Measurements from ENCODE around the gene SCN2A.
A peak's percentile ranks its signal among the peaks of the same experiment; 100 is the strongest.

Gene SCN2A

GRCh38 chr2:165239230-165239629 is at the start of gene SCN2A:
Gene SCN2A (plus strand): TSS chr2:165239414. CDS start chr2:165295824, 56,410 bp downstream.
- DNase-seq (ENCODE audit: low spot score), result peak; percentile 72

GRCh38 chr2:165191096-165191728 is 48.0 kb upstream of the SCN2A start:
- no peak for DNase-seq (ENCODE audit: low spot score)

GRCh38 chr2:165192729-165193128 is 46.5 kb upstream of the SCN2A start:
- no peak for DNase-seq (ENCODE audit: low spot score)

- no peak for DNase-seq (ENCODE audit: low spot score)
Observed at GRCh38 chr2:165193178-165193777, 45.9 kb upstream of the SCN2A start.

GRCh38 chr2:165196411-165196810 is 42.8 kb upstream of the SCN2A start:
- DNase-seq (ENCODE audit: low spot score), result no peak

- DNase-seq (ENCODE audit: low spot score), result no peak
Observed at GRCh38 chr2:165197346-165197745, 41.9 kb upstream of the SCN2A start.

GRCh38 chr2:165198181-165198580 is 41.0 kb upstream of the SCN2A start:
- DNase-seq (ENCODE audit: low spot score), result no peak

- DNase-seq (ENCODE audit: low spot score), result no peak
Observed at GRCh38 chr2:165202239-165202638, 37.0 kb upstream of the SCN2A start.

GRCh38 chr2:165203689-165204559 is 35.3 kb upstream of the SCN2A start, which contains the start of gene SCN3A:
Gene SCN3A (minus strand): TSS chr2:165204050. CDS start chr2:165176394, 27,656 bp downstream.
- DNase-seq (ENCODE audit: low spot score), result peak; percentile 64

GRCh38 chr2:165205865-165206264 is 33.3 kb upstream of the SCN2A start:
- no peak for DNase-seq (ENCODE audit: low spot score)

GRCh38 chr2:165208094-165208493 is 31.1 kb upstream of the SCN2A start:
- DNase-seq (ENCODE audit: low spot score), result no peak

- DNase-seq (ENCODE audit: low spot score), result no peak
Observed at GRCh38 chr2:165214093-165214492, 25.1 kb upstream of the SCN2A start.

GRCh38 chr2:165219481-165219880 is 19.7 kb upstream of the SCN2A start:
- DNase-seq (ENCODE audit: low spot score), result no peak

- DNase-seq (ENCODE audit: low spot score), result no peak
Observed at GRCh38 chr2:165224941-165225340, 14.3 kb upstream of the SCN2A start.

- DNase-seq (ENCODE audit: low spot score), result no peak
Observed at GRCh38 chr2:165227571-165227970, 11.6 kb upstream of the SCN2A start.

- no peak for DNase-seq (ENCODE audit: low spot score)
Observed at GRCh38 chr2:165237056-165237455, 2.2 kb upstream of the SCN2A start.

GRCh38 chr2:165238295-165238694 is 919 bp upstream of the SCN2A start:
- DNase-seq (ENCODE audit: low spot score), result no peak

- peak; percentile 12 for DNase-seq (ENCODE audit: low spot score)
Observed at GRCh38 chr2:165239856-165240515, 772 bp downstream of the SCN2A start.

GRCh38 chr2:165240916-165241315 is 1.7 kb downstream of the SCN2A start:
- no peak for DNase-seq (ENCODE audit: low spot score)

- DNase-seq (ENCODE audit: low spot score), result no peak
Observed at GRCh38 chr2:165245081-165245793, 6.0 kb downstream of the SCN2A start.

GRCh38 chr2:165248238-165248637 is 9.0 kb downstream of the SCN2A start:
- no peak for DNase-seq (ENCODE audit: low spot score)

- DNase-seq (ENCODE audit: low spot score), result no peak
Observed at GRCh38 chr2:165251366-165251765, 12.2 kb downstream of the SCN2A start.
